Measurements from ENCODE around the gene ZBTB16. TPM values are rescaled to one million over a fixed set of nuclear protein-coding genes. Genes with fewer than 3 reads are reported as not detected.

The ZBTB16 gene
- total and polyA plus RNA-seq, 4 donors = 21.4 to 224 (median 102) TPM

- H3K9me3 ChIP-seq (ENCODE audit: control insufficient read depth in 4 of 4, insufficient read depth in 3 of 4, low read length in 3 of 4) = no peaks in the 10 kb centered on the region
- no peak for ATAC-seq (ENCODE audit: insufficient read depth, low FRiP score)
- H3K9ac ChIP-seq (ENCODE audit: insufficient read depth in 1 of 2, low read length in 2 of 2) = no peak overlapping the region
- DNase-seq = no peak
- H3K36me3 ChIP-seq (ENCODE audit: control insufficient read depth in 4 of 4, insufficient read depth in 4 of 4, low read length in 4 of 4) = peaks cover 0 to 2% (median 0%) of the 10 kb centered on the region in 4 donors
- TF ChIP-seq, protein P1, sequence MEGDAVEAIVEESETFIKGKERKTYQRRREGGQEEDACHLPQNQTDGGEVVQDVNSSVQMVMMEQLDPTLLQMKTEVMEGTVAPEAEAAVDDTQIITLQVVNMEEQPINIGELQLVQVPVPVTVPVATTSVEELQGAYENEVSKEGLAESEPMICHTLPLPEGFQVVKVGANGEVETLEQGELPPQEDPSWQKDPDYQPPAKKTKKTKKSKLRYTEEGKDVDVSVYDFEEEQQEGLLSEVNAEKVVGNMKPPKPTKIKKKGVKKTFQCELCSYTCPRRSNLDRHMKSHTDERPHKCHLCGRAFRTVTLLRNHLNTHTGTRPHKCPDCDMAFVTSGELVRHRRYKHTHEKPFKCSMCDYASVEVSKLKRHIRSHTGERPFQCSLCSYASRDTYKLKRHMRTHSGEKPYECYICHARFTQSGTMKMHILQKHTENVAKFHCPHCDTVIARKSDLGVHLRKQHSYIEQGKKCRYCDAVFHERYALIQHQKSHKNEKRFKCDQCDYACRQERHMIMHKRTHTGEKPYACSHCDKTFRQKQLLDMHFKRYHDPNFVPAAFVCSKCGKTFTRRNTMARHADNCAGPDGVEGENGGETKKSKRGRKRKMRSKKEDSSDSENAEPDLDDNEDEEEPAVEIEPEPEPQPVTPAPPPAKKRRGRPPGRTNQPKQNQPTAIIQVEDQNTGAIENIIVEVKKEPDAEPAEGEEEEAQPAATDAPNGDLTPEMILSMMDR (IDR thresholded peaks at IDR 0.05; ENCODE audit: control extremely low read depth, extremely low read depth) = no peak
- 87 to 91% methylated on average over 17 to 18 of the region's 18 CpGs for WGBS, 2 donors
- peaks cover 0 to 25% (median 13%) of the 10 kb centered on the region in 5 donors for H3K4me1 ChIP-seq (ENCODE audit: control insufficient read depth in 5 of 5, insufficient read depth in 5 of 5, low read length in 5 of 5)
- H3K27me3 ChIP-seq (ENCODE audit: control insufficient read depth in 3 of 3, insufficient read depth in 3 of 3, low read length in 2 of 3) = peaks cover 0 to 2% (median 0%) of the 10 kb centered on the region in 3 donors
- no peak overlapping the region for H3K4me3 ChIP-seq
- H3K27ac ChIP-seq (ENCODE audit: low read depth in 1 of 2, low read length in 1 of 2) = no peak overlapping the region
Measured at GRCh38 chr11:114232400-114233059, 173.0 kb downstream of the ZBTB16 start.

DNA sequence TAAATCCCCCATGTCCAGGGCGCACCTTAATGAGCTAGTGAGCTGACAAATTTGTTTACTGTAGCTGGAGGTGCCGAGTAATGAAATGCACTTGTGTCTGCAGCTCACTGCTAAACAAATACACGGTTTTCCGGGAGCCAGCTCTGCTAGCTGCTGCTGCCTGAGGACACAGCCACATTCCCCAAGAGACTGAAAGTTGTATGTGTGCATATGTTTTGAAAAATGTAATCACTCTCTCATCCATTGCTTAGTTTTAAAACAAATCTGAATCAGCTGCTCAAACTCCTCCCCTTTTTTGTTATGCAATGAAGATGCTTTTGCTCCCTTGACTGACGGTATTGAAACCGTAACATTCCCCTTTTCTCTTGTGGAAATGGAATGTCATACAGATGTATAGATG lies 174.2 kb downstream of the ZBTB16 start:
- DNase-seq = peak; percentile 47 to 65 (median 48)
- Histone ChIP-seq H3K9ac (ENCODE audit: insufficient read depth in 1 of 2, low read length in 2 of 2) (no peak overlapping the region), H3K27ac (ENCODE audit: low read depth in 1 of 2, low read length in 1 of 2) (no peak overlapping the region), H3K4me3 (no peak overlapping the region), H3K36me3 (ENCODE audit: control insufficient read depth in 4 of 4, insufficient read depth in 4 of 4, low read length in 4 of 4) (peaks cover 0 to 8% (median 0%) of the 10 kb centered on the region in 4 donors), H3K27me3 (ENCODE audit: control insufficient read depth in 3 of 3, insufficient read depth in 3 of 3, low read length in 2 of 3) (peaks cover 0 to 2% (median 0%) of the 10 kb centered on the region in 3 donors), H3K4me1 (ENCODE audit: control insufficient read depth in 5 of 5, insufficient read depth in 5 of 5, low read length in 5 of 5) (peaks cover 0 to 26% (median 13%) of the 10 kb centered on the region in 5 donors), H3K9me3 (ENCODE audit: control insufficient read depth in 4 of 4, insufficient read depth in 3 of 4, low read length in 3 of 4) (no peaks in the 10 kb centered on the region)
- no peak for ATAC-seq (ENCODE audit: insufficient read depth, low FRiP score)
- TF ChIP-seq, protein P1 (IDR thresholded peaks at IDR 0.05; ENCODE audit: control extremely low read depth, extremely low read depth) = no peak
- WGBS, 2 donors = 55 to 71% methylated on average over 6 of the region's 6 CpGs

DNA sequence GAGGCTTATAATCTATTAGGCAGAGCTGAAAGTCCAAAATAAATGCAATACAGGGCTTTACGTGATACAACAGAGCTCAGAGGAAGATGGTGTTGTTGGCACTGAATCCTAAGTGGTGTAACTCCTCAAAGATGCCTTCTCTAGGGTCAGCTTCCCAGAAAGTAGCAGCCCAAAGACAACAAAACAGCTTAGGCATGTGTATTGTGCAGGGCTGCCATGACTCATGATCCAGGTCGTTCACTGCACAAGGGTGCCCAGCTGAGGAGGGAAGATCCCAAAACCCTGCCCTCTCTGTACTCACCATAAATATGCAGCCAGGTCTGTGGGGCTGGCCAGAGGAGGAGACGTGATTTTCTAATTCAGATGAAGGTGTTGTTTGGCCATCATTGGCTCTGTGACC lies 177.3 kb downstream of the ZBTB16 start:
- H3K27me3 ChIP-seq (ENCODE audit: control insufficient read depth in 3 of 3, insufficient read depth in 3 of 3, low read length in 2 of 3) = peaks cover 0 to 2% (median 0%) of the 10 kb centered on the region in 3 donors
- H3K9me3 ChIP-seq (ENCODE audit: control insufficient read depth in 4 of 4, insufficient read depth in 3 of 4, low read length in 3 of 4) = no peaks in the 10 kb centered on the region
- WGBS, 2 donors = 82 to 89% methylated on average over 3 of the region's 3 CpGs
- H3K4me3 ChIP-seq = no peak overlapping the region
- H3K9ac ChIP-seq (ENCODE audit: insufficient read depth in 1 of 2, low read length in 2 of 2) = no peak overlapping the region
- H3K4me1 ChIP-seq (ENCODE audit: control insufficient read depth in 5 of 5, insufficient read depth in 5 of 5, low read length in 5 of 5) = peaks cover 0 to 25% (median 9%) of the 10 kb centered on the region in 5 donors
- H3K27ac ChIP-seq (ENCODE audit: low read depth in 1 of 2, low read length in 1 of 2) = no peak overlapping the region
- DNase-seq = no peak
- TF ChIP-seq, protein P1 (IDR thresholded peaks at IDR 0.05; ENCODE audit: control extremely low read depth, extremely low read depth) = no peak
- H3K36me3 ChIP-seq (ENCODE audit: control insufficient read depth in 4 of 4, insufficient read depth in 4 of 4, low read length in 4 of 4) = peaks cover 0 to 23% (median 1%) of the 10 kb centered on the region in 4 donors
- peak; percentile 38 for ATAC-seq (ENCODE audit: insufficient read depth, low FRiP score)
